Stomach smooth muscle (tissue), 2 donors: ENCODE results near the gene SPSB4.

Source experiments
- H3K27ac ChIP-seq: one replicate; pipeline ENCODE4 v1.7.0; 2013; ENCODE audit warnings: mild to moderate bottlenecking, low read length, inconsistent platforms
- H3K27me3 ChIP-seq, 2 donors: one replicate each; pipeline ENCODE4 v1.7.0; 2013; ENCODE audit warnings: low read length in 2 of 2; ENCODE audit not compliant: insufficient read depth in 2 of 2, control insufficient read depth in 1 of 2
- H3K36me3 ChIP-seq, 2 donors: one replicate each; pipeline ENCODE4 v1.7.0; 2013; ENCODE audit warnings: low read length in 2 of 2; ENCODE audit not compliant: control insufficient read depth in 2 of 2, insufficient read depth in 2 of 2
- H3K4me1 ChIP-seq: one replicate; pipeline ENCODE4 v1.7.0; 2013; ENCODE audit warnings: low read length; ENCODE audit not compliant: control insufficient read depth, insufficient read depth
- H3K4me3 ChIP-seq, 2 donors: one replicate each; pipeline ENCODE4 v1.7.0; 2013; ENCODE audit warnings: low read length in 2 of 2
- H3K9ac ChIP-seq, 2 donors: one replicate each; pipeline ENCODE4 v1.7.0; 2013; ENCODE audit warnings: low read length in 2 of 2, mild to moderate bottlenecking in 1 of 2
- H3K9me3 ChIP-seq, 2 donors: one replicate each; pipeline ENCODE4 v1.7.0; 2013; ENCODE audit warnings: low read length in 2 of 2; ENCODE audit not compliant: control insufficient read depth in 2 of 2
- donor health status: healthy.
- donor health status: Pancreatic carcinoma.

The SPSB4 gene

GRCh38 chr3:141096981-141097380, 45.8 kb downstream of the SPSB4 start:
- no peaks in the 10 kb centered on the region for H3K9me3 ChIP-seq
- no peak overlapping the region for H3K4me3 ChIP-seq
- H3K27me3 ChIP-seq, result no peaks in the 10 kb centered on the region
- peaks cover 27% of the 10 kb centered on the region for H3K4me1 ChIP-seq
- H3K9ac ChIP-seq, result no peak overlapping the region
- no peak overlapping the region for H3K27ac ChIP-seq
- no peaks in the 10 kb centered on the region for H3K36me3 ChIP-seq

- H3K27me3 ChIP-seq, result peaks cover 0 to under 1% of the 10 kb centered on the region in 2 donors
- peaks cover 10% of the 10 kb centered on the region for H3K4me1 ChIP-seq
- no peak overlapping the region for H3K4me3 ChIP-seq
- no peaks in the 10 kb centered on the region for H3K9me3 ChIP-seq
- no peak overlapping the region for H3K9ac ChIP-seq
- H3K36me3 ChIP-seq, result no peaks in the 10 kb centered on the region
- H3K27ac ChIP-seq, result no peak overlapping the region
Observed at GRCh38 chr3:141100112-141100511, 49.0 kb downstream of the SPSB4 start.

GRCh38 chr3:141100531-141101320, 49.6 kb downstream of the SPSB4 start:
- H3K27me3 ChIP-seq, result peaks cover 0 to 2% of the 10 kb centered on the region in 2 donors
- peaks cover 4% of the 10 kb centered on the region for H3K4me1 ChIP-seq
- no peaks in the 10 kb centered on the region for H3K9me3 ChIP-seq
- H3K9ac ChIP-seq, result no peak overlapping the region
- no peak overlapping the region for H3K27ac ChIP-seq
- H3K4me3 ChIP-seq, result no peak overlapping the region
- no peaks in the 10 kb centered on the region for H3K36me3 ChIP-seq

- H3K4me1 ChIP-seq, result no peaks in the 10 kb centered on the region
- H3K4me3 ChIP-seq, result no peak overlapping the region
- peaks cover 0 to 2% of the 10 kb centered on the region in 2 donors for H3K27me3 ChIP-seq
- no peak overlapping the region for H3K9ac ChIP-seq
- no peaks in the 10 kb centered on the region for H3K36me3 ChIP-seq
- no peak overlapping the region for H3K27ac ChIP-seq
- H3K9me3 ChIP-seq, result no peaks in the 10 kb centered on the region
Observed at GRCh38 chr3:141102372-141102771, 51.2 kb downstream of the SPSB4 start.

- Histone ChIP-seq H3K36me3 (no peaks in the 10 kb centered on the region), H3K27me3 (peaks cover 0 to 2% of the 10 kb centered on the region in 2 donors), H3K4me1 (no peaks in the 10 kb centered on the region), H3K27ac (no peak overlapping the region), H3K9ac (no peak overlapping the region), H3K4me3 (no peak overlapping the region), H3K9me3 (no peaks in the 10 kb centered on the region)
Observed at GRCh38 chr3:141103067-141103466, 51.9 kb downstream of the SPSB4 start.

- Histone ChIP-seq H3K4me1 (no peaks in the 10 kb centered on the region), H3K36me3 (no peaks in the 10 kb centered on the region), H3K27ac (no peak overlapping the region), H3K27me3 (peaks cover 0 to 2% of the 10 kb centered on the region in 2 donors), H3K4me3 (no peak overlapping the region), H3K9me3 (no peaks in the 10 kb centered on the region), H3K9ac (no peak overlapping the region)
Observed at GRCh38 chr3:141103503-141103902, 52.4 kb downstream of the SPSB4 start.

- no peaks in the 10 kb centered on the region for H3K9me3 ChIP-seq
- no peaks in the 10 kb centered on the region for H3K4me1 ChIP-seq
- H3K4me3 ChIP-seq, result no peak overlapping the region
- peaks cover 0 to 2% of the 10 kb centered on the region in 2 donors for H3K27me3 ChIP-seq
- H3K27ac ChIP-seq, result no peak overlapping the region
- H3K9ac ChIP-seq, result no peak overlapping the region
- H3K36me3 ChIP-seq, result no peaks in the 10 kb centered on the region
Observed at GRCh38 chr3:141104151-141104821, 53.1 kb downstream of the SPSB4 start.

- no peak overlapping the region for H3K9ac ChIP-seq
Observed at GRCh38 chr3:141105828-141106628, 54.9 kb downstream of the SPSB4 start.

GRCh38 chr3:141106842-141107241, 55.7 kb downstream of the SPSB4 start:
- no peaks in the 10 kb centered on the region for H3K9me3 ChIP-seq
- no peak overlapping the region for H3K9ac ChIP-seq
- no peaks in the 10 kb centered on the region for H3K36me3 ChIP-seq
- H3K27ac ChIP-seq, result no peak overlapping the region
- no peak overlapping the region for H3K4me3 ChIP-seq
- H3K27me3 ChIP-seq, result peaks cover 0 to 2% of the 10 kb centered on the region in 2 donors
- H3K4me1 ChIP-seq, result peaks cover 2% of the 10 kb centered on the region

More at GRCh38 chr3:141105828-141106628, 54.9 kb downstream of the SPSB4 start:
- no peaks in the 10 kb centered on the region for H3K36me3 ChIP-seq
- H3K9me3 ChIP-seq, result no peaks in the 10 kb centered on the region
- no peak overlapping the region for H3K4me3 ChIP-seq
- H3K4me1 ChIP-seq, result peaks cover 2% of the 10 kb centered on the region
- H3K27ac ChIP-seq, result no peak overlapping the region
- H3K27me3 ChIP-seq, result peaks cover 0 to 2% of the 10 kb centered on the region in 2 donors

- Histone ChIP-seq H3K4me1 (peaks cover 2% of the 10 kb centered on the region), H3K4me3 (no peak overlapping the region), H3K27me3 (peaks cover 0 to 2% of the 10 kb centered on the region in 2 donors), H3K9ac (no peak overlapping the region), H3K27ac (no peak overlapping the region), H3K9me3 (no peaks in the 10 kb centered on the region), H3K36me3 (no peaks in the 10 kb centered on the region)
Observed at GRCh38 chr3:141108039-141108438, 56.9 kb downstream of the SPSB4 start.
